Upper lobe of left lung (tissue), 6 donors: ENCODE data around the gene CRYGS. TPM values are rescaled to one million over a fixed set of nuclear protein-coding genes. Genes with fewer than 3 reads are reported as not detected.

Experiments
- ATAC-seq, 2 donors: fragments of 200-7000 bp; cut with Tn5 transposase; one replicate each; pipeline ENCODE4 v1.9.1; 2022; ENCODE audit warnings: mild to moderate bottlenecking in 2 of 2, moderate library complexity in 2 of 2; ENCODE audit not compliant: low FRiP score in 2 of 2
- DNase-seq, 2 donors: peaks; one replicate each; pipeline ENCODE4 v3.0.0-alpha.2; 2019 to 2020
- H3K27ac ChIP-seq, 4 donors: fragments of 200-600 bp; sonication (generic); one replicate each; pipeline ENCODE4 v1.5.1; 2016 to 2019
- H3K27me3 ChIP-seq, 4 donors: fragments of 200-600 bp; sonication (generic); one replicate each; pipeline ENCODE4 v1.5.1; 2017 to 2019
- H3K36me3 ChIP-seq, 4 donors: fragments of 200-600 bp; sonication (generic); one replicate each; pipeline ENCODE4 v1.5.1; 2016 to 2019
- H3K4me1 ChIP-seq, 4 donors: fragments of 200-600 bp; sonication (generic); one replicate each; pipeline ENCODE4 v1.5.1; 2018 to 2019
- H3K4me3 ChIP-seq, 4 donors: fragments of 200-600 bp; sonication (generic); one replicate each; pipeline ENCODE4 v1.5.1; 2017 to 2019; ENCODE audit warnings: mild to moderate bottlenecking in 2 of 4, moderate library complexity in 1 of 4
- H3K9me3 ChIP-seq, 4 donors: fragments of 200-600 bp; sonication (generic); one replicate each; pipeline ENCODE4 v1.5.1; 2018 to 2019
- CTCF ChIP-seq, 6 experiments: fragments of 450-650 bp in 4 of 6; fragments of 200-600 bp in 2 of 6; sonication (generic) in 2 of 6; IDR thresholded peaks; one replicate each; pipeline ENCODE4 v1.5.1; 2016 to 2019; ENCODE audit warnings: antibody characterized with exemption in 6 of 6
- EP300 ChIP-seq, 4 donors: sonication (generic); formaldehyde crosslinking; IDR thresholded peaks; one replicate each; pipeline ENCODE4 v1.5.1; 2017; ENCODE audit warnings: antibody characterized with exemption in 4 of 4, control low read depth in 2 of 4
- POLR2A ChIP-seq, 4 donors: fragments of 450-650 bp; IDR thresholded peaks; one replicate each; pipeline ENCODE4 v1.5.1; 2016 to 2017; ENCODE audit warnings: antibody characterized with exemption in 4 of 4, mild to moderate bottlenecking in 2 of 4
- POLR2AphosphoS5 ChIP-seq, 2 donors: sonication (generic); formaldehyde crosslinking; IDR thresholded peaks; one replicate each; pipeline ENCODE4 v1.5.1; 2017; ENCODE audit warnings: antibody characterized with exemption in 2 of 2
- WGBS, 2 donors: methylation state at CpG; one replicate each; pipeline ENCODE4 v1.1.5; 2017 to 2018; 5-methylcytosine and 5-hydroxymethylcytosine counted together
- total RNA-seq, 6 donors: library from RNA; depleted of rRNA in 4 of 6; stranded (reverse); fragments of >200 nt in 4 of 6; gene quantifications; one replicate each; pipeline versions ENCODE4 v1.1.0 to v1.2.1, GENCODE V29; 2016 to 2021
- donor health status: DM: no; HTN: no; CAD: no; lungs with moderate emphysema.
- donor health status: DM: no; HTN: yes; CAD: no; lungs with severe emphysema.

The CRYGS gene
- total RNA-seq, 6 donors from 2014 or later = 2.7 to 9.4 (median 3.2) TPM

- no peak for ATAC-seq
- H3K27ac ChIP-seq = no peak overlapping the region
- WGBS, 2 donors = 82 to 87% methylated on average over 3 of the region's 3 CpGs
These were observed 29.7 kb downstream of the CRYGS start for GRCh38 chr3:186514296-186515002.

GRCh38 chr3:186513386-186513785, 30.8 kb downstream of the CRYGS start:
- H3K27ac ChIP-seq = no peak overlapping the region
- H3K9me3 ChIP-seq = no peaks in the 10 kb centered on the region
- H3K36me3 ChIP-seq = no peaks in the 10 kb centered on the region
- no peaks in the 10 kb centered on the region for H3K4me1 ChIP-seq
- DNase-seq (no peak), ATAC-seq (no peak)
- no peak overlapping the region for H3K4me3 ChIP-seq
- TF ChIP-seq POLR2A (IDR thresholded peaks at IDR 0.05) = no peak
- 62 to 74% methylated on average over 5 of the region's 5 CpGs for WGBS, 2 donors
- H3K27me3 ChIP-seq = no peaks in the 10 kb centered on the region

More at GRCh38 chr3:186514296-186515002, 29.7 kb downstream of the CRYGS start:
- Histone ChIP-seq H3K9me3 (no peaks in the 10 kb centered on the region), H3K27me3 (no peaks in the 10 kb centered on the region), H3K4me1 (no peaks in the 10 kb centered on the region), H3K36me3 (no peaks in the 10 kb centered on the region), H3K4me3 (no peak overlapping the region)
- TF ChIP-seq POLR2AphosphoS5 (IDR thresholded peaks at IDR 0.05) (no peak), CTCF (IDR thresholded peaks at IDR 0.05) (peak in 4 of 6 experiments; percentile 17 to 38 (median 26)), EP300 (IDR thresholded peaks at IDR 0.05) (no peak), POLR2A (IDR thresholded peaks at IDR 0.05) (no peak)
- DNase-seq = no peak

GRCh38 chr3:186512570-186513302, 31.4 kb downstream of the CRYGS start:
- no peaks in the 10 kb centered on the region for H3K36me3 ChIP-seq
- DNase-seq = no peak
- ATAC-seq = no peak
- WGBS, 2 donors = 62 to 65% methylated on average over 9 of the region's 9 CpGs
- no peaks in the 10 kb centered on the region for H3K9me3 ChIP-seq
- TF ChIP-seq EP300 (IDR thresholded peaks at IDR 0.05) = no peak
- no peaks in the 10 kb centered on the region for H3K27me3 ChIP-seq
- H3K4me1 ChIP-seq = no peaks in the 10 kb centered on the region
- no peak overlapping the region for H3K4me3 ChIP-seq
- no peak overlapping the region for H3K27ac ChIP-seq

GRCh38 chr3:186511702-186512101, 32.5 kb downstream of the CRYGS start:
- no peaks in the 10 kb centered on the region for H3K27me3 ChIP-seq
- no peak for ATAC-seq
- no peak for DNase-seq
- H3K9me3 ChIP-seq = no peaks in the 10 kb centered on the region
- WGBS, 2 donors = 68 to 77% methylated on average over 5 of the region's 5 CpGs
- no peak for TF ChIP-seq EP300 (IDR thresholded peaks at IDR 0.05)
- TF ChIP-seq POLR2A (IDR thresholded peaks at IDR 0.05) = no peak
- TF ChIP-seq CTCF (IDR thresholded peaks at IDR 0.05) = no peak
- TF ChIP-seq POLR2AphosphoS5 (IDR thresholded peaks at IDR 0.05) = no peak
- H3K4me1 ChIP-seq = peaks cover 0 to under 1% (median 0%) of the 10 kb centered on the region in 4 donors
- no peak overlapping the region for H3K4me3 ChIP-seq
- H3K27ac ChIP-seq = no peak overlapping the region
- H3K36me3 ChIP-seq = no peaks in the 10 kb centered on the region

- no peaks in the 10 kb centered on the region for H3K9me3 ChIP-seq
- no peak for ATAC-seq
- no peak for DNase-seq
- WGBS, 2 donors = 88 to 95% methylated on average over 4 of the region's 4 CpGs
- peaks cover 0 to 3% (median 0%) of the 10 kb centered on the region in 4 donors for H3K4me1 ChIP-seq
- no peaks in the 10 kb centered on the region for H3K36me3 ChIP-seq
- no peak for TF ChIP-seq CTCF (IDR thresholded peaks at IDR 0.05)
- no peak for TF ChIP-seq POLR2A (IDR thresholded peaks at IDR 0.05)
- no peak for TF ChIP-seq POLR2AphosphoS5 (IDR thresholded peaks at IDR 0.05)
- no peak for TF ChIP-seq EP300 (IDR thresholded peaks at IDR 0.05)
- no peak overlapping the region for H3K4me3 ChIP-seq
- H3K27ac ChIP-seq = no peak overlapping the region
- no peaks in the 10 kb centered on the region for H3K27me3 ChIP-seq
These were observed 32.9 kb downstream of the CRYGS start for GRCh38 chr3:186511245-186511644.
